ENCODE data around the gene HOXA7.

DNA sequence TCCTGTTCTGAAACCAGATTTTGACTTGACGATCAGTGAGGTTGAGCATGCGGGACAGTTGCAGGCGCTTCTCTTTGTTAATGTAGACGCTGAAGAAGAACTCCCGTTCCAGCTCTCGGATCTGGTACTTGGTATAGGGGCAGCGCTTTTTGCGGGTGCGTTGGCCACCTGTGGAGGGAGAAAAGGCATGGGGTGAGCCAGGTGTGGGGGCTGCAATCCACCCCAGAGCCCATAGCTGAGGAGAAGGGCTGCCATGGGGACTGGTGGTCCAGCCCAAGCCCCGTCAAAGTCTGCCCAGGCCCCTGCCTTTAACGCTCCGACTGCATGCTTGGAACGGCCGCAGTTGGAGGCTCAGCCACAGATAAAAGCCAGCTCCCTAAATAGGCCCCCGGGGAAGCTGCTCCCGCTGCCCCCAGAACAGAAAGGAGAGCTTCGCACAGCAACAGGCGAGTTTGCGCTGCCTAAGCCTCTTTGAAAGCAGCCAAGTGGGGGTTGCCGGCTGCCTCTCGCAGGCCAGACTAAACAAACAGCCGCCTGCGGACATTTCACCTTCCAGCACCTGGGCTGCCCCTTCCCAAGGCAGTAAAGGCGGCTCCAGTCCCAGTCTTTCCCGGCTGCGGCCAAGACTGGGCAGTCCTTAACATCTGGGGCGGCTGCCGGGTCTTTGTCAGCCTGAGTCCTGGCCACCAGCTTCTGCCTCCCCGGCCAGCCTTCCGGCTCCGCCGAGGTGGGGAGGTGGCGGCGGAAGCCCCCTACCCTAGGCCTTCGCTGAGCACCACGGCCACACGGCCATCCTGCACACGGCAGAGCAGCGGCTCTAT, 26.6 kb upstream of the HOXA7 start:
- no peak for TF ChIP-seq POLR2AphosphoS5 (IDR thresholded peaks at IDR 0.05; ENCODE audit: low read depth, low read length)
- TF ChIP-seq SIN3A (IDR thresholded peaks at IDR 0.05; ENCODE audit: borderline replicate concordance, insufficient read depth, low read length) = no peak
- TF ChIP-seq, protein P1, sequence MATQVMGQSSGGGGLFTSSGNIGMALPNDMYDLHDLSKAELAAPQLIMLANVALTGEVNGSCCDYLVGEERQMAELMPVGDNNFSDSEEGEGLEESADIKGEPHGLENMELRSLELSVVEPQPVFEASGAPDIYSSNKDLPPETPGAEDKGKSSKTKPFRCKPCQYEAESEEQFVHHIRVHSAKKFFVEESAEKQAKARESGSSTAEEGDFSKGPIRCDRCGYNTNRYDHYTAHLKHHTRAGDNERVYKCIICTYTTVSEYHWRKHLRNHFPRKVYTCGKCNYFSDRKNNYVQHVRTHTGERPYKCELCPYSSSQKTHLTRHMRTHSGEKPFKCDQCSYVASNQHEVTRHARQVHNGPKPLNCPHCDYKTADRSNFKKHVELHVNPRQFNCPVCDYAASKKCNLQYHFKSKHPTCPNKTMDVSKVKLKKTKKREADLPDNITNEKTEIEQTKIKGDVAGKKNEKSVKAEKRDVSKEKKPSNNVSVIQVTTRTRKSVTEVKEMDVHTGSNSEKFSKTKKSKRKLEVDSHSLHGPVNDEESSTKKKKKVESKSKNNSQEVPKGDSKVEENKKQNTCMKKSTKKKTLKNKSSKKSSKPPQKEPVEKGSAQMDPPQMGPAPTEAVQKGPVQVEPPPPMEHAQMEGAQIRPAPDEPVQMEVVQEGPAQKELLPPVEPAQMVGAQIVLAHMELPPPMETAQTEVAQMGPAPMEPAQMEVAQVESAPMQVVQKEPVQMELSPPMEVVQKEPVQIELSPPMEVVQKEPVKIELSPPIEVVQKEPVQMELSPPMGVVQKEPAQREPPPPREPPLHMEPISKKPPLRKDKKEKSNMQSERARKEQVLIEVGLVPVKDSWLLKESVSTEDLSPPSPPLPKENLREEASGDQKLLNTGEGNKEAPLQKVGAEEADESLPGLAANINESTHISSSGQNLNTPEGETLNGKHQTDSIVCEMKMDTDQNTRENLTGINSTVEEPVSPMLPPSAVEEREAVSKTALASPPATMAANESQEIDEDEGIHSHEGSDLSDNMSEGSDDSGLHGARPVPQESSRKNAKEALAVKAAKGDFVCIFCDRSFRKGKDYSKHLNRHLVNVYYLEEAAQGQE (IDR thresholded peaks at IDR 0.05; ENCODE audit: insufficient read depth in 1 of 2, low read depth in 2 of 2, low read length in 2 of 2) = no peak
- TF ChIP-seq TAF1 (IDR thresholded peaks at IDR 0.05; ENCODE audit: borderline replicate concordance, insufficient read depth, low read length) = no peak
